SK-N-MC (cell line): ENCODE data around the gene HMCN1.

Source experiments
- EZH2 ChIP-seq: fragments of 200-600 bp; sonication (generic); IDR thresholded peaks from one replicate; pipeline ENCODE4 v1.6.1; 2017; ENCODE audit warnings: antibody characterized with exemption
- FOXP2 ChIP-seq: optimal IDR thresholded peaks from 2 replicates; pipeline ENCODE3; 2011; ENCODE audit warnings: mild to moderate bottlenecking, moderate library complexity; ENCODE audit not compliant: insufficient read depth; ENCODE audit errors: extremely low read length, control extremely low read depth
- POLR2AphosphoS5 ChIP-seq: IDR thresholded peaks from 2 replicates; pipeline ENCODE4 v1.6.1; 2012; ENCODE audit warnings: mild to moderate bottlenecking, low read depth, low read length, borderline replicate concordance

- no peak for TF ChIP-seq EZH2
- no peak for TF ChIP-seq POLR2AphosphoS5
- TF ChIP-seq FOXP2, result no peak
Measured at GRCh38 chr1:186139115-186139514, 404.9 kb downstream of the HMCN1 start.
